ENCODE results near the gene RAI14.

Gene RAI14

DNA sequence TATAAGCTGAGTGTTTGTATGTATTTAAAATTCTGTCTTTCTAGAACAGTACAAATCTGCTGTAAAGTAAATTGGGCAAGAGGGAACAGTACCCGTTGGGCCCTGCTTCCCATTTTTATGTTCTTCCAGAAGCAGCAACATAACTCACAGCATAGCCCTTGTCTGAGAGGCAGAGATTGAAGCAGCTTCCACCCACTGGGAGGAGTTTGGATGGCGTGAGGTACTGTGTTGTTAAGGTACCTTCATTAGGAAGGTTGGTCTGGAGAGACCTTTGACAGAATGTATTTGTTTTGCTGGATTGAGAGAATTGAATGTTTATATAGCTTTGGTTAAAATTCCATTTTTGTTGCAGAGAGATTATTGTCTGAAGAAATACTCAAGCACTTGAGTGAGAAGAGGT, 24.8 kb downstream of the RAI14 start:
- no peak for DNase-seq

DNA sequence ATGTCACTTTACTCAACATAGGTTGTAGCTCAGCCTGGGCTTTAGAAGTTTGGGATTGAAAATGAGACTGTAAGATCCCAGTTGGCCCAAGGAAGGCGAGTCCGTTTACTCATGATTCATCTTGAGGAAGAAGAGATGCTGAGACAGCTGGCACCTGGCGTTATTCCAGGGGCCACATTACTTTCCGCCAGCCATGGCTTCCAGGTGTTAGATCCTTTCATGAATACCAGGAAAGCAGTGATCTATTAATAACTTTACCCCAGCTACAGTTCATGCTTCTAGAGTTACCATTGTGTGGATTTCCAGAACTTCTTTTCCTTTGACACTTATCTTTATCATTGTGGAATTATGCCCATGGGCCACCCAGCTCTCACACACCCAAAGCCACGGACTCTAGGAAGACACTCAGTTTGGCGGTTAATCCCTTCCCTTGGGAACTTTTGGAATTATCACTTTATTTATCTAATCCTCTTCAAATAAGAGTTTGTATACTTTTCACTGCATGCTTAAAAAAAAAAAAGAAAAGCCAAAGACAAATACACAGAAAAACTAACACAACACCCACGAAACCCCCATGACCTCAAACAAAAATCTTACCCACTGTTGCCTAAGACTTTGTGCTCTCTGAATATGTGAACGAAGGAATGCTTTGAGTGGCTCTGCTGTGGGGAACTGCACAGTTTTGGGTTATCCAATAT, 26.9 kb downstream of the RAI14 start:
- DNase-seq, result no peak

DNA sequence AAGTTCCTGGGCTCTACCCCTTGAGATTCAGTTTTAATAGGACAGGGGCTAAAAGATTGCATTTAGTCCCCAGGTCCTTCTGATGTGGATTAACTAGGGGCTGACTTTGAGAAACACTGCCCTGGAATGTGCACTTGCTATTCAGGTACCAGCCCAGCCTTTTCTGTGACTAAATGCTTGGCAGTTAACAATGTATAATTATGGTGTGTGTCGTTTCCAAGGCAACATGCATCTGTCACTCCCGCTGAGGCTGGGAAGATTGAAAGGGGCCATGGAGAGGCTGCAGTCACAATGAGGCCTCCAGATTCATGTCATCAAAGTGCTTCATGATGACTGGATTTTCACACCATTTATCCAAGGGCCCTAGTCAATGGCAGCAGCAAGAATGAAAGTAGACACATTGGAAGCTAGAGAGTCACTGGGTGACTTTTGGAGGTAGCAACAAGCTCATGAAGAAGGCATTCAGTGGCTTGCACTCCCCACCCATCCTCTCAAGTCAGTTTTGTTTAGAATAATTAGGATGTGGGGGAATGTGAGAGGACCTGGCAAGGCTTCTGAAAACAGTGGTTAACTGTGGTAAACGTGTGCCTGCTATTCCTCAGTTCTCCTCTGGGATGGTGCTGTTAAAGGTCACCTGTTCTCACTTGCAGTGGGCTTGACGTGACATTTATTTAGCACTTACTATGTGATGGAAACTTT, 28.3 kb downstream of the RAI14 start:
- DNase-seq, result no peak

DNA sequence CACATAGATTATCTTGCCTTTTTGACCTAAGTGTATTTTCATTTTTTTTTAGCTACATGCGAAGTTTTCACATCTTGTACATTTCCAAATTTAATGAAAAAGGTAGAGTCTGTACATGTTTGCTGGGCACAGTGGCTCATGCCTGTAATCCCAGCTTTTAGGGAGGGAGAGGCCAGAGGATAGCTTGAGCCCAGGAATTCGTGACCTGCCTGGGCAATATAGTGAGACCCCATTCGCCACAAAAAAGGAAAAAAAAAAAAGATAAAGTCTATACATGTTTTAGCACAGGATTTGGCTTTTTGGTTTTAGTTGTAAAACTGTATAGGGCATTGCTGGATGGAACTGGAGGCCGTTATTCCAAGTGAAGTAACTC, 28.8 kb downstream of the RAI14 start:
- no peak for DNase-seq

DNA sequence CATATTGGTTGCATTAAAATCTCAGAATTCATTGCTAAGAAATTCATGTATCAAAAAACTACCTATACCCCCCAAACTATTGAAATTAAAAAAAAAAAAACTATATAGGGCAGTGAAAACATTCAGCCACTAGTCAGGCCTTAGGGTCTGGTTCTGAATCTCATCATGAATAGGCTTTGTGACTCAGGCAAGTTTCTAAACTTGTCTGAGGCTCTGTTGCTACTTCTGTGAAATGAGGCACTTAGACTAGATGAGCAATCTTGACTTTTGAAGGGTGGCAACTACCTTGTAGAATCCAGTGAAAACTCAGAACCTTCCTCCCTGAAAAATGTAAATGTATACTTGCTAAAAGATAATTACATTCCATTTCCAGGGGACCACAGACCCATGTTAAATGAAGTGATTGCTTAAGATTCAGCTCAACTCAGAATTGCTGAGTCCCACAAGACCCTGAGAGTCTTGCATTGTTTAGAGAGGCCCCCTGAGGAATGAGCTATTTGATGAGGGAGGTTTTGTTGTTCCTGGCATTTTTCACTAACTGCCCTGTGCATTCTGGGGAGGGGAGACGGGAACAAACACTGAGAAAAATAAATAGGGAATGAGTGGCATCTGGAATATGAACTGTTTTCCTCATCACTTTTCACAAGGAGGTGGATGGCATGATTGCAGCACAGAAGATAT, 29.5 kb downstream of the RAI14 start:
- no peak for DNase-seq

DNA sequence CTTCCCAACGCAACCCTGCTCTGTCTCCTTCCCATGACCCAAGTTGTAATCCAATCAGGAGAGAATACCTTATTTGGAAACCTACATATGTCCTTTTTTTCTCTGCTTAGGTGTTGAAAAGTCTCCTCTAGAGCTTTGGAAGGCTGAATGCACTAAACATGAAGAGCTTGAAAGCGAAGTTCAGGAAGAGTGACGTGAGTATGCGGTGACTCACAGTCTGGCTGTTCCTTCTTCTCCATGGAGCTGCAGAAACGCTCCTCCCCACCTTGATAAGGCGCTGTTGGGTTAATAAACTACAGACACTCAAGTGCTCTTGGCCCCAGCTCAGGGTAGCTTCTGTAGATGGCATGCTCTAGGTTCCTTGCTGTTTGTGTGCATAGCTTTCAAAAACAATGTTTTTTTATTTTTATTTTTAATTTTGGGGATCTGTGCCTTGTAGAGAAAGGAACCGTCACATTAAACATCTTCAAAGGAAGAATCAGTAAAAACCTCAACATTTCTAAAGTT, 30.7 kb downstream of the RAI14 start:
- DNase-seq, result no peak

DNA sequence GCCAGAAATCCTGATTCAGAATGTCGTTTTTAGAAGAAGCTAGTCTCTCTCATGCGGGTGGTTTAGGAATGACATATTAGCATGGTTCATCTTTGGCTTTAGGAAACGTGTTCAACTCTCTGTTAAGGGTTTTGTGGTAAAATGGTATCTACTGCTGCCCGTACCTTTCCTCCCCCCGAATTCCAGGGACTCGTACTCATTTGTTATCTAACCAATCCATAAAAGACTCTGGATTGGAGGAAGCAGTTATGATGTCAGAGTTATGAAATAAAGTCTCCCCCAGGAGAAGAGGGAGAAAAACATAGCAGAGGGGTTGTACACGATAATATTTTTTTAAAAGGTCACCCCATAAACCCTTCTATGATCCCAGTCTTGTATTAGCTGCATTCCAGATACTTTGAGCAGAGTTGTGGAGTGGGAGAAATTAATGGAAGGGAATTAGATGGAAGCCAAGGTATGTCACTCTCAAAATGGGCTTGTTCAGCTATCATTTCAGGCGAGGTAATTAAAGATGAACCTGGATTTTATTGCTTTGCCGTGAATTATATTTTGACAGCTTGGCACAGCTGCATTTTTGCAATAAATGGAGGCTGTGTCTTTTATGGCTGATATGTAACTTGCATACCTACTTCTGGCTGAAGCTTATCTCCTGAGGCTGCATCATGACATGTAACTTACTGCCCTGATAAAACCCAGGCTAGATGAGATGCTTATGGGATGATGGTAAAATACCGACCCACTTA, 31.3 kb downstream of the RAI14 start:
- DNase-seq, result no peak

DNA sequence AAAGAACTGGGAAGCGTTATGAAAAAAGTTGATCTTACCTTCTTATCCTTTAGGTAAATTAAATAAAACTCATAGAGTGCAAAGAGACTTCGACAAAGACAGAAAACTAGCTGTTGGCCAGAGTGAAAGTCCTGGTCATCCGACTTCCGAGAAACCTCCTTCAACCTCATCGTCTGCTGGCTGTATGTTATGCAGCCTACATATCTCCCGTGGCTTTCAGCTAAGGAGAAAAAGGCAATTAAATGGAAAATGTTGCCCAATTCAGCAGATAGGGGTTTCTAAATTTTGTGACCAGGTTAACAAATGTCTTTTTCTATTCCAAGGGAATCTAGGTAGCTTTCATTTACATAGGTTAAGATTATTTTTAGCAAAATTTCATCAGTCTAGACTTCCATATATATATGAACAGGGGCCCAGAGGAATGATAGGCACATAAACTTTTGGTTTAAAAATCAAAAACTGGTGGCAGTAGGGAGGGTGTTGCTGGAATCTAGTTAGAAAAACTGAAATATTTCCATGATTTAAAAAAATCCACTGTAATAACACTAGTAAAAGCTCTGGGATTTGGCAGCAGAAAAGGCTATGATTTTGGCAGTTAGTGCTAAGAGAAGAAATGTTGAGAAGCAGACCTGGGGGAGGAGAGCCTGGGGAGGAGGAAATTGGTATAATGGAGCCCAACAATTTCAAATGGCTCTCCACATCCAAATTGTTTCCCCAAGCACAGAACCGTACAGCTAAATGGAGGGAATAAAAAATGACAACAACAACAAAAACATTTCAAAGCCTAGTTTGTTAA, 32.1 kb downstream of the RAI14 start:
- no peak for DNase-seq

DNA sequence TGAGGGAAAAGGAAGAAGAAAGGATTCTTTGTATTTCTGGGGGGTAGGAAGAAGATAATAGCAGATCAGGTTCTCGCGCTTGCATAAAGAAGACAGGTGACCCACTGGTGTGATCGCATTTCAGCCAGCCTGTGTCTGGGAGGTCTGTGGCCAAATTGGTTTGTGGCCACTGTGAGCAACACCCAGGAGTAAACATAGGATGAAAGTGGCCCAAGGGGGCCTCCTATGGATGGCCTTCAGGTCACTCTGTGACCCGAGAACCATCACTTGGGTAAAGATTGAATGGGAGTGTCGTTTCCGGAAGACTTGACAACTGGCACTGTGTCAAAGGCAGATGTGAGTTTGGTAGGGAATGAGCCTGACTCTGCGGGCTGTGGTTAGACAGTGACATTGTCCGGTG, 34.2 kb downstream of the RAI14 start:
- DNase-seq, result no peak

DNA sequence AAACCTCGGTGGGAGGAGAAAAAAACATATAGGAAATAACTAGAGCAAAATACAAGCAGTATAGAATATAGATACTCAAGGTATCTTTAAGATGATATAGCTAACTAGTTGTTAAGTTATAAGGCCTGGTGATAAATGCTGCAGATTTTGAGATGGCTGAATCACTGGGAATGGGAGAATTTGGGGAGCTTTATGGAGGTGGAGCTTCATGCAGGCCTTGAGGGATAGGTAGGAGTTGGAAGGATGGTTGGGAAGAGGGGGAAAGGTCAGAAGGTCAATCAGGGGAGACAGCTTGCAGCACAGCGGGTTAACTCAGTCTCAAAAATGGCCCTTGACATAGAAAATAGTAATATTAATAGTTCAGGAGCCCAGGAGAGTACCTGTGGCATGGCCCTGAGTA, 34.8 kb downstream of the RAI14 start:
- no peak for DNase-seq

DNA sequence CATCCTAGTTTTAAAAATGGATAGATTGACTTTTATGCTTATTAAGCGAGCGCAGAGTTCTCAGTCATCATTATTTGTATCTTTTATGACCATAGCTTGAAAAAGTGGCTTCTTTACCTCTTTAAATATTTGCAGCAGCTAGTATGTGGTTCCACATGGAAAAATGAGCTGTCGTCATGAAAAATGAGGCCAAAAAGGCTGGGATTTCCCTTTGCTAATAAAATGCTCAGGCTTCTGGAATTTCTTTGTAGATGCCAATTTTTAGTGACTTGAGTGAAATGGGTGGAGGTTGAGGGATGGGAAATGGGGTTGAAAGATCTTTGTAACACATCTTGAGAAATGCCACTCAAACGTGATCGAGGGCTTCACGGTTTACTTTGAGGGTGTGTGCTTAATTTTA, 35.2 kb downstream of the RAI14 start:
- DNase-seq, result no peak

DNA sequence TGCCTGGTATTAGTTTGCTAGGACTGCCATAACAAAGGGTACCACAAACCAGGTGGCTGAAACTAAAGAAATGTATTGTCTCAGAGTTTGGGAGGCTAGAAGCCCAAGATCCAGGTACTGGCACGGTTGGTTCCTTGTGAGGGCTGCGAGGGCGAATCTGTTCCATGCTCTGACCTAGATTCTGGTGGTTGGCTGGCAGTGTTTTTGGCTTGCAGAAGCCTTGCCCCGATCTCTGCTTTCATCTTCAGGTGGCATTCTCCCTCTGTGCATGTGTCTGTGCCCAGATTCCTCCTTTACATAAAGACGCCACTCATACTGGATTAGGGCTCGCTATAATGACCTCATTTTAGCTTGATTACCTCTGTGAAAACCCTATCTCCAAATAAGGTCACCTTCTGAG, 36.7 kb downstream of the RAI14 start:
- DNase-seq, result no peak

DNA sequence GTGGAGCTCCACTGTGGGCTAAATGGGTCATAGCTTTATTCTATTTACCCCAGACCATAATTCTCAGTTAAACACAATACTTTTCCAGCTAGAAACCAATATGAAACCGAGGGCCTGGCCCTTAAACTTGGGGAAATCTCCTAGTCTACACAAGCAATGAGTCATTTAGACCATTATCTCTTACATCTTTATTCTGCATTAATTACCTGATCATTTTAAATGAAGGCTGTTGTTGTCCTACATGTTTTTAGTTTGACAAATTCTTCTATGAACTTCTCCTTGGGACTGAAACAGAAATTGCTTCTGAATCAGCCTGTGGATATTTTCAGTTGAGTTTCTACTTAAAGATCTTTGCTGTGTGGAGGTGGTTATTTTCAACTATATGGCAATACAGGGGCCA, 37.9 kb downstream of the RAI14 start:
- no peak for DNase-seq

DNA sequence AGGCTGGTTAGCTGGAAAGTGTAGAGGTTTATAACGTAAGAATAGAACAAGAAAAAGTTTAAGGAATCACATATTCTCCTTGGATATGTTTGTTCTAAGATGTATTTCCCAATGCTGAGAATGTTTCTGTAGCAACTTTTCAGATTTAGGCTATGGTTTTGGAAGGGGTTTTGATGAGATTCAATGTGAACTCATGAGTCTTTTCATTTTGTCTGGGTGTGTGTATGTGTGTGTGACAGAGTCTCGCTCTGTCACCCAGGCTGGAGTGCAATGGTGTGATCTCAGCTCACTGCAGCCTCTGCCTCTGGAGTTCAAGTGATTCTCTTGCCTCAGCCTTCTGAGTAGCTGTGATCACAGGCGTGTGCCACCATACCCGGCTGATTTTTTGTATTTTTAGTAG, 38.6 kb downstream of the RAI14 start:
- no peak for DNase-seq

DNA sequence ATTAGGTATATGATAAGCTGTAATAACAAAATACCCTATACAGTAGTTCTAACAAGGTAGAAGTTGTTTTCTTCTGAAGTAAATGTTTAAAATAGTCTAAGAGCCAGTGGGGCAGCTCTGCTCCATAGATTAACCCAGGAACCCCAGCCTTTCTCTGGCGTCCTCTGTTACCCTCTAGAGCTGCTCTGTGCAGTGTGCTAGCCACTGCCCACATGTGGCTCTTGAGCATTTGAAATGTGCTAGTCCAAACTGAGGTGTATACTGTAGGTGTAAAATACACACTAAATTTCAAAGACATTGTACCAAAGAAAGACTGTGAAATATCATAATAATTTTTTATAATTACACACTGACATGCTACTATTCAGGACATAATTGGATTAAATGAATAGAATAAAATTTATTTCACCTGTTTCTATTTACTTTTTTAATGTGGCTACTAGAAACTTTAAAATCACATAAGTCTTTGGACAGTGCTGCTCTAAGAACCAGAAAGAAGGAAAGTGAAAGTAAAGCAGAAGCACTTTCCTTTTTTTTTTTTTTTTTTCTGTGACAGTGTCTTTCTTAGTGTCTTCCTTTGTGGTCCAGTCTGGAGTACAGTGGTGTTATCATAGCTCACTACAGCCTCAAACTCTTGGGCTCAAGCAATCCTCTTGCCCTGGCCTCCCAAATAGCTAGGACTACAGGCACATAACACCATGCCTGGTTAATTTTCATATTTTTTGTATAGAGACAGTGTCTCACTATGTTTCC, 39.3 kb downstream of the RAI14 start:
- DNase-seq, result no peak

DNA sequence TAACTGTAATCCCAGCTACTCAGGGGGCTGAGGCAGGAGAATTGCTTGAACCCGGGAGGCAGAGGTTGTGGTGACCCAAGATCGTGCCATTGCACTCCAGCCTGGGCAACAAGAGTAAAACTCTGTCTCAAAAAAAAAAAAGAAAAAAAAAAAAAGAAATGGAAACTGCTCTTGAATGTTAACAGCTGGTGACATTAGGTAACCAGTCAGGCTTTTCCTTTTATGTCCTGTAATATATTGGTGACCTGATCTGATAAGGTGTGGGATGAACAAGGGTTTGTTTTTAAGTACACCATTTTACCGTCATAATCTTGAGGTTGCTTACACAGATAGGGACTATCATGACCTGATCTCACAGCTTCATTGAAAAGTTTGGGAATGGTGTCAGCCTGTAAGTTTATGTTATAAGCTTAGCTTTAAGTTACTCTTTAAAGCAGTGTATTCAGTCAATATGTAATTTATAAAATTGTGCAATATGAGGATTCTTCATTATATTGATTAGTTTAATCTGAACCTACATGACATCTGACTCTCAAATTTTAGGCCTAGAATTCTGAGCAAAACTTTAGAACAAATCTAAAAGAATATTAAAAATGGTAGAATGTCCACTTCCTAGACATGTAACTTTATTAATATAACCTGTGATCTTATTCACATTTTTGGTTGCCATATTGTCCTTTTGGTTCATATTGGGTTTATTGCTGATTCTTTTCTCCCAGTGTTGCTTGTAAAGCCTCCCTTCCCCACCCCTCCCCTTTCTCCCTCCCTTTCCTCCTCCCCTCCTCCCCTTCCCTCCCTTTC, 41.4 kb downstream of the RAI14 start:
- DNase-seq, result no peak

DNA sequence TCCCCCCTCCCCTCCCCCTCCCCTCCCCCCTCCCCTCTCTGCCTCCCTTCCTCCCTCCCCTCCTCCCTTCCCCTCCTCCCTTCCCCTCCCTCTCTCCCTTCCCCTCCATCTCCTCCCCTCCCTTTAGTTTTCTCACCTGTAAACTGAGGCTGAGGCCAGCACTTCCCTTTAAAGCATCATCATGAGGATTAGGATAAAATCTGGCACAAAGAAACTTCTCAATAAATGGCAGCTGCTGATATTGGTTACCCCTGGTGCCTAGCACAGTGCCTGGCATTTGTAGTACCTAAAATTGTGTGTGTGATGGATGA, 41.9 kb downstream of the RAI14 start:
- DNase-seq, result no peak

DNA sequence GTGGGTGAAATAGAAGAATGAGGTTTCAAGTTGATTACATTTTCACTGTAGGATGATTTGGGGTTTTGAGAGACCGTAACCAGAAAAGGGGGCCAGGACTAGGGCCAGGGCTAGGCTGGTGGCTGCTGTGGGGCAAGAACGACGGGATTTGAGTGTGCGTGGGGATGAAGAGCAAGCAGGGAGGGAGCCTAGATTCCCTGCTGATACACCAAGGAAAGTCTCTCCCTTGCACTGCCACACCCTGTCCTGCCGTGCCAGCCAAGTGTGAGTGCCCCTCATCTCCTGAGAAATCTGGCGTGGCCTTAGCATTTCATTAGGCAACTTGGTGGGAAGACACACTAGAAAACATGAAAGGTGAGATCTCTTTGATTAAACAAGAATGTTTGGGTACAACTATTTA, 42.6 kb downstream of the RAI14 start:
- no peak for DNase-seq

DNA sequence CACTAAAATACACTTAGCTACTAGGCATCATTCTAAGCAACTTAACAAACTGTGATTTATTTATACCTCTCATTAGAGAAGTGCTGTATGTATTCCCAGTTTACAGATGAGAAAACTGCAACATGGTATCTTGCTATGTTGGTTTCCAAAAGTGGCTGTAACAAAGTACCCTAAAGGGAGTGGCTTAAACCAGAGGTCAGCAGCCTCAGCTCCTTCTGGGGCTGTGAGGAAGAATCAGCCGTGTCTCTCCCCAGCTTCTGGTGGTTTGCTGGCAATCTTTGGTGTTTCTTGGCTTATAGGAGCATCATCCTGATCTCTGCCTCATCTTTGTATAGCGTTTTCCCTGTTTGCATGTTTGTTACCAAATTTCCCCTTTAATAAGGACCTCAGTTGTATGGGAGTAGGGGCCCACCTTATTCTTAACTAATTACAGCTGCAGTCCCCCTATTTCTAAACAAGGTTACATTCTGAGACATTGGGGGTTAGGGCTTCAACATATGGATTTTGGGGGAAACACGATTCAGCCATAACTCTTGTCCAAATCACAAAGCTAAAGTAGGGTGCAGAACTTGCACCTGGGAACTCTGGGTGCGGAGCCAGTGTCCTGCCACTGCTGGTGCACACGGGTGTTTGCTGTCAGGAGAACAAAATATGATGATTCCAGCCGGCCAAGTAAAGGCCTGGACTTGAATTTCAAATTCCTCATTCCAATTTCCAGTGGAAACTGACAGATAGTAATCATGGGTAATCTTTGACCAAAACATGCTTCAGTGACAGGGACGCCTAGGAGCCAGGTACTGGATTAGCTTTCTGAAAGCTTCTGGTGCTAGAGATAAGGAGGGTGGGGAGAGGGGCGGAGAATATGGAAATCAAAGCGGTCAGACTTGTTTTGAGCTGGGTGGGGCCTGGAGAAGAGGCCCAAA, 43.3 kb downstream of the RAI14 start:
- no peak for DNase-seq

DNA sequence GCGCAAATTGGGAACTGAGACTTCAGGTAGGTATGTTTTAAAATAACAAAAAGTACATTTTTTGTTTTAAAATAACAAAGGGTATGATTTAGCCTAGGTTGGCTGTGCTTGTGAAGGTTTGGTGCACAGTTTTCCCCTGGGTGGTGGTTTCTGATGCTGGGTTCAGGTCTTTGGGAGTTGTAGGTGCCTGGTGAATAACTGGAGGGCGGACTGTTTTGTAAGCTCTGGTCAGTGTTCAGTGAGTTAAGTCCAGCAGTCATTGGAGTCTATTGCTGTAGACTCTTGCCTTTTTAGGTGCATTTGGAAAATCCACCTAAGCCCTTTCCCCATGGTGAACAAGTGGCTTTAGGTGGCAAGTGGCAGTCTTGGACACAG, 43.9 kb downstream of the RAI14 start:
- DNase-seq, result no peak
